ENCODE data around the gene CCDC137. TPM values are rescaled to one million over a fixed set of nuclear protein-coding genes. Genes with fewer than 3 reads are reported as not detected.
A peak's percentile ranks its signal among the peaks of the same experiment; 100 is the strongest.

Gene CCDC137
- polyA plus RNA-seq, 1 of the 3 experiments (the other 2 are of a cell fraction): 62.4 TPM

DNA sequence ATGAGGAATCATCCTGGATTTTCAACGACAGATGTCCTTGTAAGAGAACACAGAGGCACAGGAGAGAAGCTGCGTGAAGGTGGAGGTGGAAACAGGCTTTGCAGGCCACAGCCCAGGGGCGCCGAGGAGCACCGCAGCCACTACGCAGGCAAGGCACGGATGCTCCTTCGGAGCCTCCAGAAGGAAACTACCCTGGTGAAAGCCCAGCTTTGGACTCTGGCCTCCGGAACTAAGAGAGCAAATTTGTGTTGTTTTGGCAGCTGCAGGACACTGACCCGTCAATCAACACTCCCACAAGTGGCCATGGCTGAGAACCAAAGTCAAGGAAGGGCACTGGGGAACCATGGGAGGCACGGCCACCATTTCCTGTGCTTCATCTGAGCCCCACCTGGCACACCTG is 13.6 kb downstream of the CCDC137 start (continued):
- no peak for TF ChIP-seq EP300 (IDR thresholded peaks at IDR 0.05; ENCODE audit: borderline replicate concordance in 1 of 2, low read depth in 1 of 2, low read length in 1 of 2)
- TF ChIP-seq RFX5 (IDR thresholded peaks at IDR 0.05; ENCODE audit: low read length): no peak
- TF ChIP-seq FOXJ3 (CRISPR knock-in tag; IDR thresholded peaks at IDR 0.05): no peak

GRCh38 chr17:81681672-81682071 is 15.1 kb downstream of the CCDC137 start:
- Histone ChIP-seq H3K9ac (no peak overlapping the region), H3K36me3 (replicated peaks in 1 of 2; ENCODE audit: control insufficient read depth in 1 of 2, insufficient read depth in 2 of 2, low read length in 1 of 2) (peaks cover 23 to 32% of the 10 kb centered on the region in 2 experiments), H3K4me2 (peak overlapping the region; percentile 96; the same call in 1 of the 2 replicates), H4K20me1 (ENCODE audit: insufficient read depth) (peaks cover 23% of the 10 kb centered on the region), H3K27me3 (ENCODE audit: insufficient read depth) (no peaks in the 10 kb centered on the region), H3K9me2 (no peaks in the 10 kb centered on the region), H3K27ac (ENCODE audit: low read depth in 2 of 2, low read length in 1 of 2) (no peak overlapping the region; a peak in 1 of 4 replicates), H3K9me3 (no peaks in the 10 kb centered on the region), H3K79me2 (ENCODE audit: insufficient read depth) (peaks cover 91% of the 10 kb centered on the region), H3F3A (replicated peaks; ENCODE audit: insufficient read depth) (peaks cover 21% of the 10 kb centered on the region), H3K4me1 (ENCODE audit: control insufficient read depth in 1 of 2, insufficient read depth in 2 of 2, low read depth in 1 of 2, low read length in 1 of 2) (peaks cover 19 to 21% of the 10 kb centered on the region in 2 experiments; a peak in 3 of 4 replicates), H2AFZ (ENCODE audit: low read depth) (no peak overlapping the region), H3K4me3 (ENCODE audit: low read depth in 2 of 2, low read length in 1 of 2) (no peak overlapping the region)
- 73% methylated on average over 17 of the region's 17 CpGs for WGBS (ENCODE audit: low lambda C conversion rate)
- no peak for DNase-seq
- POLR2A ChIA-PET: interaction anchor here (1.0 kb wide), 1 partner anchor 11 kb away, joined by 5 read pairs; no protein-coding TSS in a partner anchor
- CTCF ChIA-PET: interaction anchor here (0.8 to 1.2 kb wide), 2 partner anchors 10 to 16 kb away, joined by 3 to 5 read pairs; no protein-coding TSS in a partner anchor
- TF ChIP-seq RXRA (IDR thresholded peaks at IDR 0.05; ENCODE audit: borderline replicate concordance, low read depth) (no peak), GATA2 (CRISPR knock-in tag; IDR thresholded peaks at IDR 0.05) (no peak), RFX5 (IDR thresholded peaks at IDR 0.05; ENCODE audit: low read length) (no peak), CTCF (IDR thresholded peaks at IDR 0.05) (no peak), NRF1 (IDR thresholded peaks at IDR 0.05; ENCODE audit: low read depth, low read length) (no peak), MXI1 (IDR thresholded peaks at IDR 0.05; ENCODE audit: low read depth, low read length) (no peak), POLR2AphosphoS5 (IDR thresholded peaks at IDR 0.05; ENCODE audit: low read depth, low read length) (no peak), TAF1 (IDR thresholded peaks at IDR 0.05; ENCODE audit: borderline replicate concordance, low read depth, low read length) (no peak), EZH2phosphoT487 (IDR thresholded peaks at IDR 0.05; ENCODE audit: borderline replicate concordance, low read depth) (no peak), IRF3 (IDR thresholded peaks at IDR 0.05; ENCODE audit: low read depth, low read length) (no peak), ZBTB33 (IDR thresholded peaks at IDR 0.05; ENCODE audit: borderline replicate concordance, low read depth) (no peak), NFIC (IDR thresholded peaks at IDR 0.05; ENCODE audit: borderline replicate concordance) (no peak), SMC3 (IDR thresholded peaks at IDR 0.05; ENCODE audit: low read depth, low read length) (no peak), CHD2 (IDR thresholded peaks at IDR 0.05; ENCODE audit: low read length, partially characterized antibody) (no peak), FOSL2 (IDR thresholded peaks at IDR 0.05; ENCODE audit: borderline replicate concordance, low read depth) (no peak)
- TF ChIP-seq, protein P1, sequence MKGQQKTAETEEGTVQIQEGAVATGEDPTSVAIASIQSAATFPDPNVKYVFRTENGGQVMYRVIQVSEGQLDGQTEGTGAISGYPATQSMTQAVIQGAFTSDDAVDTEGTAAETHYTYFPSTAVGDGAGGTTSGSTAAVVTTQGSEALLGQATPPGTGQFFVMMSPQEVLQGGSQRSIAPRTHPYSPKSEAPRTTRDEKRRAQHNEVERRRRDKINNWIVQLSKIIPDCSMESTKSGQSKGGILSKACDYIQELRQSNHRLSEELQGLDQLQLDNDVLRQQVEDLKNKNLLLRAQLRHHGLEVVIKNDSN (IDR thresholded peaks at IDR 0.05; ENCODE audit: borderline replicate concordance, low read depth): no peak
- TF ChIP-seq, protein P2, sequence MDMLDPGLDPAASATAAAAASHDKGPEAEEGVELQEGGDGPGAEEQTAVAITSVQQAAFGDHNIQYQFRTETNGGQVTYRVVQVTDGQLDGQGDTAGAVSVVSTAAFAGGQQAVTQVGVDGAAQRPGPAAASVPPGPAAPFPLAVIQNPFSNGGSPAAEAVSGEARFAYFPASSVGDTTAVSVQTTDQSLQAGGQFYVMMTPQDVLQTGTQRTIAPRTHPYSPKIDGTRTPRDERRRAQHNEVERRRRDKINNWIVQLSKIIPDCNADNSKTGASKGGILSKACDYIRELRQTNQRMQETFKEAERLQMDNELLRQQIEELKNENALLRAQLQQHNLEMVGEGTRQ (IDR thresholded peaks at IDR 0.05; ENCODE audit: borderline replicate concordance, low read depth, low read length): no peak
- TF ChIP-seq, protein P3, sequence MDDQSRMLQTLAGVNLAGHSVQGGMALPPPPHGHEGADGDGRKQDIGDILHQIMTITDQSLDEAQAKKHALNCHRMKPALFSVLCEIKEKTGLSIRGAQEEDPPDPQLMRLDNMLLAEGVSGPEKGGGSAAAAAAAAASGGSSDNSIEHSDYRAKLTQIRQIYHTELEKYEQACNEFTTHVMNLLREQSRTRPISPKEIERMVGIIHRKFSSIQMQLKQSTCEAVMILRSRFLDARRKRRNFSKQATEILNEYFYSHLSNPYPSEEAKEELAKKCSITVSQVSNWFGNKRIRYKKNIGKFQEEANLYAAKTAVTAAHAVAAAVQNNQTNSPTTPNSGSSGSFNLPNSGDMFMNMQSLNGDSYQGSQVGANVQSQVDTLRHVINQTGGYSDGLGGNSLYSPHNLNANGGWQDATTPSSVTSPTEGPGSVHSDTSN (IDR thresholded peaks at IDR 0.05): no peak
